Ishikawa (cell line): ENCODE data around the gene ATG7.

Experiments
- CEBPB ChIP-seq: IDR thresholded peaks from 2 replicates; pipeline ENCODE4 v1.6.1; 2012
- FOXM1 ChIP-seq: IDR thresholded peaks from 2 replicates; pipeline ENCODE4 v1.6.1; 2012; ENCODE audit warnings: low read depth, borderline replicate concordance
- MAX ChIP-seq: IDR thresholded peaks from 2 replicates; pipeline ENCODE4 v1.6.1; 2012
- RAD21 ChIP-seq: IDR thresholded peaks from 2 replicates; pipeline ENCODE4 v1.6.1; 2012; ENCODE audit warnings: low read depth
- YY1 ChIP-seq: IDR thresholded peaks from 2 replicates; pipeline ENCODE4 v1.6.1; 2012; ENCODE audit warnings: low read depth

DNA sequence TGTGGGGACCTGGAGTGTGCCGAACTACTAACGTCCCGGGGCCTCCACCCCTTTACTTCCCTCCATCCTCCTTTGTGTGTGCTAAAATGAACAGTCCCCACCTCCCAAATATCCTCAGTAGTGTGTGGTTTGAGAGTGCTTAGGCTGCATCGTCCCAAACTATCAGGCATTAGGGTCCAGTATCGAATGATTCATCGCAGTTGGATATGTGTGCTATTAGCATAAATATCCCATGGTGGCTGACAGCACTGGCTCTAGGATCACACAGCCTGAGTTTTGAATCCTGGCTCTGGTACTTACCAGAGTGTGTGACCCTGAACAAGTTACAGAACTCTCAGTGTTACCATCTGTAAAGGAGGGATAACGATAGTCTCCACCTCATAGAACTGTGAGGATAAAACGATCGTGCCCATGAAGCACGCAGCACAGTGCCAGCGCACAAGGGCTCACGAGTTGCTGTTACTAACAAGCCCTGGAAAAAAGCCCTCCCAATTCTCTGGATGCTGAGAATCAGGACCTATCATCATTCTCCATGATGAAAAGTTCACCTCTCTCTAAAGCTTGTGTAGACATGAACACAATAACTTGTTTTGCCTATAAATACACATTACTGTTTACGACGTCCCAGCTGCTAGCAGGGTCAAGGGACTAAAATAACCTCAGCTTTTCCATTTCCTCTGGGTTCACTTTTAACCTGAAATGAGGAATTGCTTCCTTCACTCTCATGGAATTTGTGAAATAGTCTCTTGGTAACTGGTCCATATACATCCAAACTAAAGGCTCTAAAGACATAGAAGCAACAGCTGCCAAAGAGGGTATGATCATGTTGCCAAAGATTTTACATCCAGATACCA lies 320.5 kb downstream of the ATG7 start:
- TF ChIP-seq YY1 (no peak), MAX (no peak), RAD21 (no peak), FOXM1 (no peak), CEBPB (no peak)
